PC-9 (cell line): ENCODE results near the gene PLEKHA6. TPM values are rescaled to one million over a fixed set of nuclear protein-coding genes. Genes with fewer than 3 reads are reported as not detected.

ENCODE experiments used
- BruUV-seq: library from RNA; stranded (reverse); fragments of 400-500 nt; replicated peaks from 2 replicates; lab custom pipeline; 2021; lab: Mats Ljungman, UMichigan
- CTCF ChIA-PET: fragments of 300-600 bp; sonication (Branson Sonifier 250); formaldehyde crosslinking; loops from one replicate; lab custom pipeline; 2022; ENCODE audit warnings: antibody characterized with exemption; lab: Charles Lee
- POLR2A ChIA-PET: fragments of 300-600 bp; sonication (Branson Sonifier 250); formaldehyde crosslinking; loops from one replicate; lab custom pipeline; 2022; ENCODE audit warnings: antibody characterized with exemption; ENCODE audit not compliant: unreplicated experiment; lab: Charles Lee
- DNase-seq, 2 experiments: peaks; one replicate each; pipeline versions ENCODE4 v3.0.0 to v3.0.0-alpha.2; 2015 to 2022; ENCODE audit warnings: mixed read lengths in 1 of 2
- H2AFZ ChIP-seq: fragments of 200-600 bp; sonication (generic); 2 replicates; pipeline ENCODE4 v1.8.1; 2017; ENCODE audit warnings: antibody characterized with exemption
- H3F3A ChIP-seq: fragments of 200-600 bp; sonication (generic); 2 replicates; pipeline ENCODE4 v1.8.1; 2017; ENCODE audit warnings: antibody characterized with exemption, mild to moderate bottlenecking, low read depth; ENCODE audit not compliant: insufficient read depth
- H3K27ac ChIP-seq: fragments of 200-600 bp; sonication (generic); 2 replicates; pipeline ENCODE4 v1.6.1; 2016; ENCODE audit warnings: mixed run types
- H3K27me3 ChIP-seq: fragments of 200-600 bp; sonication (generic); 2 replicates; pipeline ENCODE4 v1.6.1; 2016; ENCODE audit warnings: low read depth, mixed run types; ENCODE audit not compliant: insufficient read depth
- H3K36me3 ChIP-seq: fragments of 200-600 bp; sonication (generic); 2 replicates; pipeline ENCODE4 v1.6.1; 2016; ENCODE audit warnings: low read depth, mixed run types
- H3K4me1 ChIP-seq: fragments of 200-600 bp; sonication (generic); replicated peaks from 2 replicates; pipeline ENCODE4 v1.6.1; 2016; ENCODE audit warnings: mixed run types; ENCODE audit not compliant: insufficient read depth
- H3K4me2 ChIP-seq: fragments of 200-600 bp; sonication (generic); 2 replicates; pipeline ENCODE4 v1.6.1; 2017; ENCODE audit warnings: mixed run types
- H3K4me3 ChIP-seq: fragments of 200-600 bp; sonication (generic); 2 replicates; pipeline ENCODE4 v1.6.1; 2016; ENCODE audit warnings: mixed run types
- H3K79me2 ChIP-seq: fragments of 200-600 bp; sonication (generic); 2 replicates; pipeline ENCODE4 v1.6.1; 2017; ENCODE audit warnings: low read depth, mixed run types
- H3K9me2 ChIP-seq: fragments of 200-600 bp; sonication (generic); 2 replicates; pipeline ENCODE4 v1.8.1; 2017; ENCODE audit warnings: mild to moderate bottlenecking; ENCODE audit not compliant: insufficient read depth
- H3K9me3 ChIP-seq: fragments of 200-600 bp; sonication (generic); 2 replicates; pipeline ENCODE4 v1.8.1; 2016; ENCODE audit warnings: low read depth; ENCODE audit not compliant: insufficient read depth
- H4K20me1 ChIP-seq: fragments of 200-600 bp; sonication (generic); 2 replicates; pipeline ENCODE4 v1.8.1; 2017; ENCODE audit not compliant: insufficient read depth
- EZH2 ChIP-seq: fragments of 200-600 bp; sonication (generic); IDR thresholded peaks from 2 replicates; pipeline ENCODE4 v1.8.0; 2017; ENCODE audit warnings: antibody characterized with exemption, low read depth
- intact Hi-C: fragments of 100-400 bp; cut with micrococcal nuclease; formaldehyde crosslinking; loops from one replicate; pipeline ENCODE4 v1.10.0; 2022; ENCODE audit not compliant: unreplicated experiment
- total RNA-seq: library from RNA; stranded (reverse); gene quantifications from 2 replicates; pipeline ENCODE4 v1.2.3, GENCODE V29; 2021
- TF ChIP-seq, protein P1 (sequence below): fragments of 200-600 bp; sonication (generic); conservative IDR thresholded peaks from 2 replicates; pipeline ENCODE4 v1.6.1; 2017; ENCODE audit warnings: mixed run types, antibody characterized with exemption, mild to moderate bottlenecking, moderate library complexity

PLEKHA6 gene
- total RNA-seq, 1 experiment from 2014 or later, result 52.0 TPM

DNA sequence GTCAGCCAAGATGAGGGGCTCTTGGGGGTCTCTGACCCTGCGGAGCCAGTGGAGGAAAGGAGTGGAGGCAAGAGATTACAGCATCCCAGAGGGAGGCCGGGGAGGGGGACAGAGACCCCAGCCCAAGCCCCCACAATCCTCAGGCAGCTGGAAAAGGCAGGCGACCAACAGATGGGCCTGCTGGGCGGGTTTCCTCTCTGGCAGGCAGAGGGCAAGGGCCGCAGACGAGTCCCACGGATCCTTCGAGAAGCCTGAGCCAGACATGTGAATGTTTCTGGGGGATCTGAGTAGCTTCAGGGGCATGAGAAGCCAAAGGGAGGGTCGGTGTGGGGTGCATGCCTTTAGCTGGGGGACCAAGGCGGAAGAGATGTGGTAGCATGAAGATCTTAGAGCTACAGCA is 2.1 kb upstream of the PLEKHA6 start:
- no peak overlapping the region for H2AFZ ChIP-seq
- POLR2A ChIA-PET, result no interaction called here
- peaks cover 73% of the 10 kb centered on the region for H3K79me2 ChIP-seq
- no peak overlapping the region for H3K27ac ChIP-seq
- CTCF ChIA-PET, result interaction anchor here (0.6 to 3.2 kb wide), 3 partner anchors 37 to 185 kb away, joined by 3 to 13 read pairs (median 4); partner anchors contain the start of gene GOLT1A
- no peaks in the 10 kb centered on the region for H4K20me1 ChIP-seq
- no peaks in the 10 kb centered on the region for H3K27me3 ChIP-seq
- DNase-seq, result no peak
- H3K36me3 ChIP-seq, result no peaks in the 10 kb centered on the region
- no peaks in the 10 kb centered on the region for H3K9me2 ChIP-seq
- H3K4me1 ChIP-seq, result 0 out of 2 replicates have a peak, but pooled peaks cover 3% of the 10 kb centered on the region
- H3F3A ChIP-seq, result peaks cover 9% of the 10 kb centered on the region; the same call in 1 of the 2 replicates
- TF ChIP-seq EZH2, result no peak
- TF ChIP-seq, protein P1, sequence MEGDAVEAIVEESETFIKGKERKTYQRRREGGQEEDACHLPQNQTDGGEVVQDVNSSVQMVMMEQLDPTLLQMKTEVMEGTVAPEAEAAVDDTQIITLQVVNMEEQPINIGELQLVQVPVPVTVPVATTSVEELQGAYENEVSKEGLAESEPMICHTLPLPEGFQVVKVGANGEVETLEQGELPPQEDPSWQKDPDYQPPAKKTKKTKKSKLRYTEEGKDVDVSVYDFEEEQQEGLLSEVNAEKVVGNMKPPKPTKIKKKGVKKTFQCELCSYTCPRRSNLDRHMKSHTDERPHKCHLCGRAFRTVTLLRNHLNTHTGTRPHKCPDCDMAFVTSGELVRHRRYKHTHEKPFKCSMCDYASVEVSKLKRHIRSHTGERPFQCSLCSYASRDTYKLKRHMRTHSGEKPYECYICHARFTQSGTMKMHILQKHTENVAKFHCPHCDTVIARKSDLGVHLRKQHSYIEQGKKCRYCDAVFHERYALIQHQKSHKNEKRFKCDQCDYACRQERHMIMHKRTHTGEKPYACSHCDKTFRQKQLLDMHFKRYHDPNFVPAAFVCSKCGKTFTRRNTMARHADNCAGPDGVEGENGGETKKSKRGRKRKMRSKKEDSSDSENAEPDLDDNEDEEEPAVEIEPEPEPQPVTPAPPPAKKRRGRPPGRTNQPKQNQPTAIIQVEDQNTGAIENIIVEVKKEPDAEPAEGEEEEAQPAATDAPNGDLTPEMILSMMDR, result no peak
- no peak overlapping the region for H3K4me2 ChIP-seq
- no TSS peak for BruUV-seq
- intact Hi-C loops, result loop anchor here (2.0 to 5.0 kb wide), 2 partner anchors 74 to 155 kb away; no protein-coding TSS in a partner anchor
- H3K4me3 ChIP-seq, result no peak overlapping the region
- no peaks in the 10 kb centered on the region for H3K9me3 ChIP-seq

DNA sequence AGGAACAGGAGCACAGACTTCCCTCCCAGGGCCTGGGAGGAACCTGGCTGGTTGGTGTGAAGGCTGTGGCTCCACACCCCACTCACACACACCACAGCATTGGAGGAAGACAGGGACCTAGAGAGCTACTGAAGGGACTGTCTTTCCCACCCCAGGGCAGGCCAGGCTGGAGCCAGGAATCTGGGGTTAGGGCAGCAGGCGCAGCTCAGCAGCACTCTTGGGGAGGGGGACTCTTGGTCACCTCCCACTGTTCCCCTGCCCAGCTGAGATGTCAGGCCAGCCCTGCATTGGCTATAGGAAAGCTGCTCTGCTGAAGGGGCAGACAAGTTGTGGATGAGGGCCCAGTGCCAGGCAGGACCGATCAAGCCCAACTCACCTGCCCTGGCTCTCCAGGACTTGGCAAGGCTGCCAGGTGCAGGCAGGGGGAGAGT is 1.6 kb upstream of the PLEKHA6 start:
- H3K4me2 ChIP-seq, result no peak overlapping the region
- CTCF ChIA-PET, result interaction anchor here (3.2 kb wide), 1 partner anchor 147 kb away, joined by 13 read pairs; the partner anchor contains the start of gene GOLT1A
- no peak overlapping the region for H3K4me3 ChIP-seq
- no peaks in the 10 kb centered on the region for H3K27me3 ChIP-seq
- peaks cover 9% of the 10 kb centered on the region; the same call in 1 of the 2 replicates for H3F3A ChIP-seq
- H4K20me1 ChIP-seq, result no peaks in the 10 kb centered on the region
- H3K36me3 ChIP-seq, result no peaks in the 10 kb centered on the region
- DNase-seq, result peak in 1 of 2 experiments; percentile 9
- H3K79me2 ChIP-seq, result peaks cover 75% of the 10 kb centered on the region
- no peaks in the 10 kb centered on the region for H3K9me3 ChIP-seq
- no peaks in the 10 kb centered on the region for H3K9me2 ChIP-seq
- H3K4me1 ChIP-seq, result 0 out of 2 replicates have a peak, but pooled peaks cover 3% of the 10 kb centered on the region
- TF ChIP-seq, protein P1, result no peak
- TF ChIP-seq EZH2, result no peak
- intact Hi-C loops, result loop anchor here (5.0 kb wide), 1 partner anchor 74 kb away; no protein-coding TSS in a partner anchor
- H3K27ac ChIP-seq, result no peak overlapping the region
- BruUV-seq, result no TSS peak
- POLR2A ChIA-PET, result no interaction called here
- H2AFZ ChIP-seq, result no peak overlapping the region

DNA sequence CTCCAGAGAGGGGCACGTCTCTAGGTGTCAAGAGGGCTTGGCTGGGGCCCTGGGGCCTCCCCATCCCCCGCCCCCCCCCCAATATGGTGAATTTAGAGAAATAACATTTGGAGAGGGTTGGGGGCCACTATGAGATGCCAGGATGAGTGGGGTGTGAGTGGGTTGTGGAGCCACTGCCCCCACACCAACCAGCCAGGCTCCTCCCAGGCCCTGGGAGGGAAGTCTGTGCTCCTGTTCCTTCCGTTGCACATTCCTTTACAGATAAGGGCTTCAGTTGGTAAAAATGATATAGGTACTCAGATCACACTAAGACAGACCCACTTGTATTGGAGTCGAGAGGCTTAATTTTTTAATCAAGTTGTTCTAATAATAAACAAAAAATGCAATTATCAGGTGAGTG is 585 bp upstream of the PLEKHA6 start:
- BruUV-seq, result no TSS peak
- peaks cover 76% of the 10 kb centered on the region for H3K79me2 ChIP-seq
- no peaks in the 10 kb centered on the region for H3K36me3 ChIP-seq
- no peak for DNase-seq
- ChIA-PET CTCF (interaction anchor here (3.2 kb wide), 1 partner anchor 146 kb away, joined by 13 read pairs; the partner anchor contains the start of gene GOLT1A), POLR2A (interaction anchor here (0.5 kb wide), 1 partner anchor 53 kb away, joined by 3 read pairs; no protein-coding TSS in a partner anchor)
- H3K27me3 ChIP-seq, result no peaks in the 10 kb centered on the region
- intact Hi-C loops, result loop anchor here (5.0 kb wide), 1 partner anchor 73 kb away; no protein-coding TSS in a partner anchor
- H2AFZ ChIP-seq, result no peak overlapping the region
- H3K4me3 ChIP-seq, result no peak overlapping the region
- H3K4me2 ChIP-seq, result no peak overlapping the region
- no peak overlapping the region for H3K27ac ChIP-seq
- H3K9me3 ChIP-seq, result no peaks in the 10 kb centered on the region
- no peak for TF ChIP-seq EZH2
- TF ChIP-seq, protein P1, result no peak
- H3K9me2 ChIP-seq, result no peaks in the 10 kb centered on the region
- 0 out of 2 replicates have a peak, but pooled peaks cover 3% of the 10 kb centered on the region for H3K4me1 ChIP-seq
- no peaks in the 10 kb centered on the region for H4K20me1 ChIP-seq
- peaks cover 3% of the 10 kb centered on the region; the same call in 1 of the 2 replicates for H3F3A ChIP-seq
